ENCODE measurements around the gene ADAT3.

The ADAT3 gene

GRCh38 chr19:1856698-1857603, 48.2 kb upstream of the ADAT3 start:
- H3K27ac ChIP-seq (ENCODE audit: low read length), result peak overlapping the region; percentile 78
- peaks cover 37% of the 10 kb centered on the region for H3F3A ChIP-seq (ENCODE audit: insufficient read depth, low read length)
- H3K4me1 ChIP-seq (ENCODE audit: low read length), result peaks cover 40% of the 10 kb centered on the region
- peak overlapping the region; percentile 75 for H3K4me3 ChIP-seq (ENCODE audit: low read length)
- DNase-seq, result peak; percentile 82
- no peak for TF ChIP-seq EZH2phosphoT487 (IDR thresholded peaks at IDR 0.05; ENCODE audit: low read length)
- TF ChIP-seq, protein P1, sequence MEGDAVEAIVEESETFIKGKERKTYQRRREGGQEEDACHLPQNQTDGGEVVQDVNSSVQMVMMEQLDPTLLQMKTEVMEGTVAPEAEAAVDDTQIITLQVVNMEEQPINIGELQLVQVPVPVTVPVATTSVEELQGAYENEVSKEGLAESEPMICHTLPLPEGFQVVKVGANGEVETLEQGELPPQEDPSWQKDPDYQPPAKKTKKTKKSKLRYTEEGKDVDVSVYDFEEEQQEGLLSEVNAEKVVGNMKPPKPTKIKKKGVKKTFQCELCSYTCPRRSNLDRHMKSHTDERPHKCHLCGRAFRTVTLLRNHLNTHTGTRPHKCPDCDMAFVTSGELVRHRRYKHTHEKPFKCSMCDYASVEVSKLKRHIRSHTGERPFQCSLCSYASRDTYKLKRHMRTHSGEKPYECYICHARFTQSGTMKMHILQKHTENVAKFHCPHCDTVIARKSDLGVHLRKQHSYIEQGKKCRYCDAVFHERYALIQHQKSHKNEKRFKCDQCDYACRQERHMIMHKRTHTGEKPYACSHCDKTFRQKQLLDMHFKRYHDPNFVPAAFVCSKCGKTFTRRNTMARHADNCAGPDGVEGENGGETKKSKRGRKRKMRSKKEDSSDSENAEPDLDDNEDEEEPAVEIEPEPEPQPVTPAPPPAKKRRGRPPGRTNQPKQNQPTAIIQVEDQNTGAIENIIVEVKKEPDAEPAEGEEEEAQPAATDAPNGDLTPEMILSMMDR (IDR thresholded peaks at IDR 0.05; ENCODE audit: low read length), result no peak
- TF ChIP-seq EZH2 (optimal IDR thresholded peaks at IDR 0.05; ENCODE audit: low read depth, low read length), result no peak
- H3K4me2 ChIP-seq (ENCODE audit: low read depth, low read length), result peak overlapping the region; percentile 99
- H4K20me1 ChIP-seq (ENCODE audit: insufficient read depth, low read length), result no peaks in the 10 kb centered on the region
- H3K9me3 ChIP-seq (replicated peaks; ENCODE audit: insufficient read depth, low read length), result no peaks in the 10 kb centered on the region
- peak overlapping the region; percentile 60 for H2AFZ ChIP-seq (ENCODE audit: low read length)
- peaks cover 95% of the 10 kb centered on the region for H3K79me2 ChIP-seq (ENCODE audit: low read length)
- H3K9ac ChIP-seq (ENCODE audit: low read length), result peak overlapping the region; percentile 80
- H3K9me2 ChIP-seq (replicated peaks; ENCODE audit: insufficient read depth, low read length), result no peaks in the 10 kb centered on the region
- H3K27me3 ChIP-seq (replicated peaks; ENCODE audit: insufficient read depth, low read length), result no peaks in the 10 kb centered on the region
- H3K36me3 ChIP-seq (replicated peaks; ENCODE audit: insufficient read depth, low read length), result no peaks in the 10 kb centered on the region

- DNase-seq, result no peak
- Histone ChIP-seq H4K20me1 (ENCODE audit: insufficient read depth, low read length) (no peaks in the 10 kb centered on the region), H3K4me3 (ENCODE audit: low read length) (peak overlapping the region; percentile 75; the same call in 1 of the 2 replicates), H3K9me2 (replicated peaks; ENCODE audit: insufficient read depth, low read length) (no peaks in the 10 kb centered on the region), H3K27me3 (replicated peaks; ENCODE audit: insufficient read depth, low read length) (no peaks in the 10 kb centered on the region), H3K36me3 (replicated peaks; ENCODE audit: insufficient read depth, low read length) (no peaks in the 10 kb centered on the region), H3K4me1 (ENCODE audit: low read length) (peaks cover 41% of the 10 kb centered on the region), H3K9me3 (replicated peaks; ENCODE audit: insufficient read depth, low read length) (no peaks in the 10 kb centered on the region), H3K79me2 (ENCODE audit: low read length) (peaks cover 95% of the 10 kb centered on the region), H3K4me2 (ENCODE audit: low read depth, low read length) (peak overlapping the region; percentile 99), H2AFZ (ENCODE audit: low read length) (no peak overlapping the region), H3K27ac (ENCODE audit: low read length) (peak overlapping the region; percentile 78; the same call in 1 of the 2 replicates), H3F3A (ENCODE audit: insufficient read depth, low read length) (peaks cover 41% of the 10 kb centered on the region), H3K9ac (ENCODE audit: low read length) (peak overlapping the region; percentile 80; the same call in 1 of the 2 replicates)
- TF ChIP-seq, protein P1 (IDR thresholded peaks at IDR 0.05; ENCODE audit: low read length), result no peak
- TF ChIP-seq EZH2 (optimal IDR thresholded peaks at IDR 0.05; ENCODE audit: low read depth, low read length) (no peak), EZH2phosphoT487 (IDR thresholded peaks at IDR 0.05; ENCODE audit: low read length) (no peak)
These were observed 47.4 kb upstream of the ADAT3 start for GRCh38 chr19:1857648-1858326.

GRCh38 chr19:1858412-1859081, 46.7 kb upstream of the ADAT3 start:
- no peaks in the 10 kb centered on the region for H3K27me3 ChIP-seq (replicated peaks; ENCODE audit: insufficient read depth, low read length)
- no peak overlapping the region for H3K4me2 ChIP-seq (ENCODE audit: low read depth, low read length)
- H2AFZ ChIP-seq (ENCODE audit: low read length), result no peak overlapping the region
- peaks cover 89% of the 10 kb centered on the region for H3K79me2 ChIP-seq (ENCODE audit: low read length)
- no peak for TF ChIP-seq EZH2 (optimal IDR thresholded peaks at IDR 0.05; ENCODE audit: low read depth, low read length)
- TF ChIP-seq EZH2phosphoT487 (IDR thresholded peaks at IDR 0.05; ENCODE audit: low read length), result no peak
- TF ChIP-seq, protein P1 (IDR thresholded peaks at IDR 0.05; ENCODE audit: low read length), result no peak
- H3K27ac ChIP-seq (ENCODE audit: low read length), result no peak overlapping the region
- no peak overlapping the region for H3K4me3 ChIP-seq (ENCODE audit: low read length)
- no peaks in the 10 kb centered on the region for H3K9me2 ChIP-seq (replicated peaks; ENCODE audit: insufficient read depth, low read length)
- H3K4me1 ChIP-seq (ENCODE audit: low read length), result peaks cover 34% of the 10 kb centered on the region
- peaks cover 41% of the 10 kb centered on the region for H3F3A ChIP-seq (ENCODE audit: insufficient read depth, low read length)
- H3K9me3 ChIP-seq (replicated peaks; ENCODE audit: insufficient read depth, low read length), result no peaks in the 10 kb centered on the region
- no peaks in the 10 kb centered on the region for H3K36me3 ChIP-seq (replicated peaks; ENCODE audit: insufficient read depth, low read length)
- DNase-seq, result no peak
- H4K20me1 ChIP-seq (ENCODE audit: insufficient read depth, low read length), result no peaks in the 10 kb centered on the region
- no peak overlapping the region for H3K9ac ChIP-seq (ENCODE audit: low read length)
